ENCODE measurements around the gene IGSF9B. TPM values are rescaled to one million over a fixed set of nuclear protein-coding genes. Genes with fewer than 3 reads are reported as not detected.

The IGSF9B gene
- total and polyA plus RNA-seq, 4 donors, result 0.07 to 0.33 (median 0.09) TPM; not detected in 1

DNA sequence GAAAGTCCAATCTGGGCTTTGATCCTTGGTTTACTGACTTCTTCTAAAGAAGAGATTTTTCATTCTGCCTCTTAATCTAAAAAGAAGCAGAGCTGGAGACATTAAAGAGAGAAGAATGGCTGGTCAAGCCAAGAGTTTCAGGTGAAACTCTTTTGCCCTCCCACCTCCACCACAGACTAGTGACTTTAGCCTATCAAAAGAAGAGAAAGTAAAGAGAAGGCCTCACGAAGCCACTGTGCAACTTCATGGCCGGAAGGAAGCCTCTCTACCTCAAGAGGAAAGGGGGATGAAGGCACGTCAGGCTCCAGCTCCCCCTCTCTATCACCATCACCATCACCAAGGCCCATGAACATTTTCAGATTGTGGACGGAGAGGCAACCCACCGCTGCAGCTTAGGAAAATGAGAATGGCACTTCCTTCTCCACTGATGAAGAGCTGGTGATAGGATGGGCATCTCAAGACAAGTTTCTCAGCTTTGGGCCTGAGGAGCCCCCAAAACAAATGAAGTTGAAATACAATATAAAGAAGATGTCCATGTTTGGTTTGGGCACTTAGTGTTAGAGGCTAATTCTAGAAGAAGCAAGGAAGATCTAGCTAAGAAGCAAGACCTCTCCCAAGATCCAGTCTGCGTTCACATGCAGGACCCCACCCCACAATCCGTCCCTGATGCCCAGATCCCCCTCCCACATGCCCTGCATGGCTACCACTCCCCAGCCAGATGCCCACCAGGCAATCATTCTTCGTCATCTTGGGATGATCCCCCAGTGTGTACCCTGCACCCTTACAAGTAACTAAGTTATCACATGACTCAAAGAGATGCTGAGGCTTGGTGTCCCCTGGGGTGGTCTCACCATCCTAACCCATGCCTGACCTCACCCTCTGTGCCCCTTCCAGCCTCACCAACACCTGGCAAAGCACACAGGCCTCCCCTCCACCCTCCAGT lies 52.6 kb downstream of the IGSF9B start:
- Histone ChIP-seq H3K27me3 (ENCODE audit: control insufficient read depth in 4 of 4, insufficient read depth in 4 of 4, low read length in 3 of 4) (no peaks in the 10 kb centered on the region), H3K27ac (ENCODE audit: low read depth in 1 of 2, low read length in 2 of 2) (no peak overlapping the region), H3K9ac (ENCODE audit: low read depth in 1 of 2, low read length in 2 of 2) (no peak overlapping the region), H3K4me3 (ENCODE audit: low read depth in 1 of 3, low read length in 3 of 3) (no peak overlapping the region), H3K36me3 (ENCODE audit: control insufficient read depth in 4 of 4, insufficient read depth in 3 of 4, low read depth in 1 of 4, low read length in 3 of 4) (no peaks in the 10 kb centered on the region), H3K4me1 (ENCODE audit: control insufficient read depth in 4 of 4, insufficient read depth in 4 of 4, low read length in 3 of 4) (no peaks in the 10 kb centered on the region), H3K9me3 (ENCODE audit: control insufficient read depth in 4 of 4, low read length in 3 of 4) (no peaks in the 10 kb centered on the region)
- TF ChIP-seq NR2F2 (IDR thresholded peaks at IDR 0.05) (no peak), HNF4A (conservative IDR thresholded peaks at IDR 0.05) (no peak), HNF4G (IDR thresholded peaks at IDR 0.05) (no peak), EGR1 (IDR thresholded peaks at IDR 0.05; ENCODE audit: low read depth in 2 of 2) (no peak)
- 78% methylated on average over 8 of the region's 8 CpGs for WGBS
- no peak for DNase-seq (ENCODE audit: low spot score)

DNA sequence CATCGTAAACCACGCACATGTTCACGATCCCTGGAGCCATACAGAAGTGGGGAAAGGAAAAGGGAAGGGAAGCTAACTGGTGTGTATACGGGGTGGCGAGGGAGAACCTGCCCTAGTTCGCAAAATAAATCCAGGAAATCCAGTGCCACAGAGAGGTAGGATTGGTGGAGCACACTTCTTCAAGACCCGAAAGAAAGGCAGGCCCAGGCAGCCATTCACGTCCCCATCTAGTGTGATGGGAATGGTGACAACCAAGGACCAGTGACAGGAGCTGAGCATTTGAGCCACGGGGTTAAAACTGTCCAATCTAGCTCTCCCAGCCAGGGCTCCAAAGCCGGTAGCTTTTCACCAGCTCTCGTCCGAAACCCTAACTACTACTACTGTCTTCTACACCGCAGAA lies 53.7 kb downstream of the IGSF9B start:
- Histone ChIP-seq H3K9ac (ENCODE audit: low read depth in 1 of 2, low read length in 2 of 2) (no peak overlapping the region), H3K4me3 (ENCODE audit: low read depth in 1 of 3, low read length in 3 of 3) (no peak overlapping the region), H3K27ac (ENCODE audit: low read depth in 1 of 2, low read length in 2 of 2) (no peak overlapping the region), H3K9me3 (ENCODE audit: control insufficient read depth in 4 of 4, low read length in 3 of 4) (no peaks in the 10 kb centered on the region), H3K36me3 (ENCODE audit: control insufficient read depth in 4 of 4, insufficient read depth in 3 of 4, low read depth in 1 of 4, low read length in 3 of 4) (no peaks in the 10 kb centered on the region), H3K27me3 (ENCODE audit: control insufficient read depth in 4 of 4, insufficient read depth in 4 of 4, low read length in 3 of 4) (no peaks in the 10 kb centered on the region), H3K4me1 (ENCODE audit: control insufficient read depth in 4 of 4, insufficient read depth in 4 of 4, low read length in 3 of 4) (no peaks in the 10 kb centered on the region)
- TF ChIP-seq RAD21 (IDR thresholded peaks at IDR 0.05) (no peak), ATF3 (IDR thresholded peaks at IDR 0.05) (no peak)
- TF ChIP-seq, protein P1, sequence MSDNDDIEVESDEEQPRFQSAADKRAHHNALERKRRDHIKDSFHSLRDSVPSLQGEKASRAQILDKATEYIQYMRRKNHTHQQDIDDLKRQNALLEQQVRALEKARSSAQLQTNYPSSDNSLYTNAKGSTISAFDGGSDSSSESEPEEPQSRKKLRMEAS (IDR thresholded peaks at IDR 0.05), result no peak
- DNase-seq (ENCODE audit: low spot score), result no peak
- whole genome bisulfite sequencing, result 92% methylated on average over 13 of the region's 13 CpGs

- H3K4me1 ChIP-seq (ENCODE audit: control insufficient read depth in 4 of 4, insufficient read depth in 4 of 4, low read length in 3 of 4), result no peaks in the 10 kb centered on the region
- TF ChIP-seq RAD21 (IDR thresholded peaks at IDR 0.05), result no peak
- TF ChIP-seq, protein P1 (IDR thresholded peaks at IDR 0.05), result no peak
- TF ChIP-seq REST (IDR thresholded peaks at IDR 0.05), result no peak
- no peak for TF ChIP-seq EGR1 (IDR thresholded peaks at IDR 0.05; ENCODE audit: low read depth in 2 of 2)
- no peak for TF ChIP-seq FOXA1 (IDR thresholded peaks at IDR 0.05)
- TF ChIP-seq JUND (IDR thresholded peaks at IDR 0.05), result no peak
- TF ChIP-seq FOXA2 (IDR thresholded peaks at IDR 0.05), result no peak
- TF ChIP-seq GABPA (IDR thresholded peaks at IDR 0.05 in 1 of 2, conservative IDR thresholded peaks at IDR 0.05 in 1 of 2), result no peak
- no peak for TF ChIP-seq YY1 (IDR thresholded peaks at IDR 0.05)
- no peak for TF ChIP-seq CTCF (IDR thresholded peaks at IDR 0.05; ENCODE audit: low read depth, low read length, missing input control)
- TF ChIP-seq ZBTB33 (IDR thresholded peaks at IDR 0.05), result no peak
- no peak for TF ChIP-seq SP1 (IDR thresholded peaks at IDR 0.05)
- no peak for TF ChIP-seq RXRA (IDR thresholded peaks at IDR 0.05)
- TF ChIP-seq HNF4G (IDR thresholded peaks at IDR 0.05), result no peak
- TF ChIP-seq HNF4A (conservative IDR thresholded peaks at IDR 0.05), result no peak
- H3K27me3 ChIP-seq (ENCODE audit: control insufficient read depth in 4 of 4, insufficient read depth in 4 of 4, low read length in 3 of 4), result no peaks in the 10 kb centered on the region
- no peak overlapping the region for H3K4me3 ChIP-seq (ENCODE audit: low read depth in 1 of 3, low read length in 3 of 3)
- no peaks in the 10 kb centered on the region for H3K9me3 ChIP-seq (ENCODE audit: control insufficient read depth in 4 of 4, low read length in 3 of 4)
- H3K9ac ChIP-seq (ENCODE audit: low read depth in 1 of 2, low read length in 2 of 2), result no peak overlapping the region
- H3K36me3 ChIP-seq (ENCODE audit: control insufficient read depth in 4 of 4, insufficient read depth in 3 of 4, low read depth in 1 of 4, low read length in 3 of 4), result no peaks in the 10 kb centered on the region
- no peak overlapping the region for H3K27ac ChIP-seq (ENCODE audit: low read depth in 1 of 2, low read length in 2 of 2)
- WGBS, result 92% methylated on average over 4 of the region's 4 CpGs
- no peak for DNase-seq (ENCODE audit: low spot score)
Measured at GRCh38 chr11:133902506-133902905, 54.3 kb downstream of the IGSF9B start.

Data from liver (tissue), 9 donors.